Measurements from ENCODE around the gene RHOV.
A peak's percentile ranks its signal among the peaks of the same experiment; 100 is the strongest.
"Not testable (repeated sequence)": the region's sequence is repeated elsewhere in the genome, so short reads cannot be mapped to it uniquely, and the experiment has no call there.

RHOV gene

GRCh38 chr15:40871749-40872617, 2.1 kb downstream of the RHOV start:
- no peak for DNase-seq

GRCh38 chr15:40870716-40871115, 3.3 kb downstream of the RHOV start:
- DNase-seq: no peak

- no peak for DNase-seq
Measured at GRCh38 chr15:40869686-40870085, 4.3 kb downstream of the RHOV start.

DNA sequence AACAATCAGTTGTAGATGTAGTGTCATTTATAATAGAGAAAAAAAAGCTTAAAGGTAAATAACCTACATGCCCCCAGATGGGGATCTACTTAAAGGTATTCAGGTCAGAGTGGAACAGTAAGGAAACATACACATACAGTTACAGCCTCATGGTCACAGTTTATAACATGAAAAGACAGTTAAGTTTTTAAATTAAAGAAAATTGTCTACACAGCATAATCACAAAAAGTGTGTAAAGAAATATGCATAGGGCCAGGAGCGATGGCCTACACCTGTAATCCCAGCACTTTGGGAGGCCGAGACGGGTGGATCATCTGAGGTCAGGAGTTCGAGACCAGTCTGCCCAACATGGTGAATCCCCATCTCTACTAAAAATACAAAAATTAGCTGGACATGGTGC, 6.8 kb downstream of the RHOV start:
- no peak for DNase-seq

- DNase-seq: no peak
Measured at GRCh38 chr15:40863660-40864270, 10.3 kb downstream of the RHOV start.

DNA sequence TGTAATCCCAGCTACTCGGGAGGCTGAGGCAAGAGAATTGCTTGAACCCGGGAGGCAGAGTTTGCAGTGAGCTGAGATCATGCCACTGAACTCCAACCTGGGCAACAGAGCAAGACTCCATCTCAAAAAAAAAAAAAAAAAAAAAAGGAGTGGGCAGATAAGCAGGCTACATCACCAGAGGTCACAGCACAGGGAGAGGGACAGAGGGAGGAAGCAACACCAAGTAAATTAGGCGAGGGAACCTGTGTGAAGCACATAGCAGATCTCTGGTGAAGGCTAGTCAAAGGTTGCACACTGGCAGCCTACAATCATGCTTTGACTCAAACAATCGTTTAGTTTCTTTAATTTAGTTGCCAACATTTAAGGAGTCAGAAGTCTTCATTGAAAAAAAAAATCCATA, 12.9 kb downstream of the RHOV start:
- not testable (repeated sequence) for DNase-seq

DNA sequence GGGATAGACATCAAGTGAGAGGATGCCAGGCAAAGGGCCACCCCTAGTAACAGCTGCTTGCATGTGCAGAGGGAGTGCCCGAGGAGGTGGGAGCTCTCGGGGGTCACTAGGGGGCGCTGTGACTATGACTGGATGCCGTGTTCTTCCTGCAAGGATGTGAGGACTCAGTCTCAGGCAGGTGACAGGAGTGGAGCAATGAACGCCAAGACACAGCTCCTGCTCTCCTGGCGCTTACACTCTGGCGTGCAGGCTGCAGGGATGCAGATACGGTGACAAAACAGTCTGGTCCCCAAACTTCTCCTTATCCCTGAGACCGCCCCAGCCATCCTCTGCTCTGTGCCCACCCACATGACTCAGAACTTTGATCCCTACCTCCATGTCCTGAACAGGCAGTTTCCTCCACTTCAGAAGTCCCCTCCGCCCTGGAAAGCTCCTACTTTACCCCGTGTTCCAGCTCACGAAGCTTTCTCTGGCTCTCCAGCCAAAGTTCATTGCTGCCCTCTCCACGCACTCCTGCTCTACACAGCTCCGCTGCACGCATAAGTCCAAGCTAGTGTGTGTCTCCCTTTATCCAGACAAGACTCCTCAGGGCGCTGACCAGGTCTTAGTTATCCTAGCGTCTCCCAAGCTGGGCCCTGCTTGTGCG, 14.7 kb downstream of the RHOV start:
- peak; percentile 64 for DNase-seq

DNA sequence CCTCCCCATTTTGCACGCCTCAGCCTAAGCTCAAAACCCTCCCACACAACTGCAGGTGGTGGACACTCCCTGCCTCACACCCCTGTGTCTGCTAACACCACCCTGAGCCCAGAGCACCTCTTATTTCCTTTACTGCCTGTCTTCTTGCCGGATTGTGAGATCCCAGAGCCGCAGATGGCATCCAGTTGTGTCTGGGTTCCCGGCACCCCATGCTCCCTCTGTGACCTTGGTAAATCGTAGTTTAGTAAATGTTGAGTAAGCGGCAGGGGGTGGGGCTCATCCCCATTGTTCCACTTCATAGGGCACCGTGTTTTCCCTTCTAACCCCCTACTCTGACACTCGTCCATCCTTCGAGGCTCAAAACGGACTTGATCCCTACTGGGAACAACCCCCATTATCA, 15.3 kb downstream of the RHOV start:
- DNase-seq: no peak

DNA sequence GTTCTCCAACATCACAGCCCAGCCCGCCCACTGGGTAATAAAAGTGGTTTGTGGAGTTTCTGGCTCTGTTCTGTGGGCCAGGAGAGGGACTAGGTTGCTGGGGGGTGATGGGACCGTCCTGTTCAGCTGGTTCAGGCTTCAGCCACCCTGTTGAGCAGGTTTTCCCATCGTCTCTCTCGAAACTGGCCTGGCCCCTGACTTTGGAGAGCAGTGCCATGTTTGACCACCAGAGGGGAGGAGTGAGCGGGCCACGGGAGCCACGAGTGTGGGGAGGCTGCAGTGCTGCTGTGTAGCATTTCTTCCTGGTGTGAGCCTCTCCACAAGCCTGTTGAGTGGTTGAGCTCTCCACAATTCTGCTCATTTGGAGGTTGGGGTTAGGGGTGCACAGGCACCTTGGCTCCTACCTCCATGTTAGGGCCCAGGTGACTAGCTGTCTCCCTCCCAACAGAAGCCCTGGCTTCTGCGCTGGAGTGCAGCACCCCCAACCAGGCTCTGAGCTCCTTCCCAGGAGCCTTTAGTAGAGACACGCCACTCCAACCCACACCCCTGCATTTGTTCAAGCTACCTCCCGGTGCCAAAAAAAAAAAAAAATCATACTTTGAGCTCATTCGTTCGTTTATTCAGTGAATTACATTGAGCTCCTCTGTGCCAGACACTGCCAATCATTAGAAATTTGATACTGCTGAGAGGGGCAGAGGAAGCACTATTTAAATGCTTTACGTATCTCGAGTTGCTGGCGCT, 16.3 kb downstream of the RHOV start:
- DNase-seq: peak; percentile 69

- DNase-seq: no peak
Measured at GRCh38 chr15:40856746-40857145, 17.3 kb downstream of the RHOV start.

- DNase-seq: no peak
Measured at GRCh38 chr15:40855706-40856234, 18.3 kb downstream of the RHOV start.

- DNase-seq: no peak
Measured at GRCh38 chr15:40854161-40854560, 19.9 kb downstream of the RHOV start.

DNA sequence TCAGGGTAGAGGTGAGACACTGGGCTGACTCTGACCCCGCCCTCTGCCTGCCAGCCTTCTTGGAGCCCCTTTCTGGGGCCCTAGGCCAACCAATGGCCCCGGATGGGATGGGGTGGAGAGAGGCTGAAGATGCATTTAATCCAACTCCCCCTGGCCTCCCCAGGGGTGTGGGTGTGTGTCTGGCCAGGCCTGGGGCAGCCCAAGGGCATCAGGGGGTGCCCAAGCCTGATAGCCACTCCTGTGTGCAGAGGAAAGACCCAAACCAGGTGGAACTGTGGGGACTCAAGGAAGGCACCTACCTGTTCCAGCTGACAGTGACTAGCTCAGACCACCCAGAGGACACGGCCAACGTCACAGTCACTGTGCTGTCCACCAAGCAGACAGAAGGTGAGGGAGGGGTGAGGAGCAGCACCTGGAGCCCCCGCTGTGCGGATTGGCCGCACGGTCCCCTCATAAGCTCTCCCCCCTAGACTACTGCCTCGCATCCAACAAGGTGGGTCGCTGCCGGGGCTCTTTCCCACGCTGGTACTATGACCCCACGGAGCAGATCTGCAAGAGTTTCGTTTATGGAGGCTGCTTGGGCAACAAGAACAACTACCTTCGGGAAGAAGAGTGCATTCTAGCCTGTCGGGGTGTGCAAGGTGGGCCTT, 20.7 kb downstream of the RHOV start:
- no peak for DNase-seq

GRCh38 chr15:40852529-40852928, 21.5 kb downstream of the RHOV start:
- DNase-seq: no peak

DNA sequence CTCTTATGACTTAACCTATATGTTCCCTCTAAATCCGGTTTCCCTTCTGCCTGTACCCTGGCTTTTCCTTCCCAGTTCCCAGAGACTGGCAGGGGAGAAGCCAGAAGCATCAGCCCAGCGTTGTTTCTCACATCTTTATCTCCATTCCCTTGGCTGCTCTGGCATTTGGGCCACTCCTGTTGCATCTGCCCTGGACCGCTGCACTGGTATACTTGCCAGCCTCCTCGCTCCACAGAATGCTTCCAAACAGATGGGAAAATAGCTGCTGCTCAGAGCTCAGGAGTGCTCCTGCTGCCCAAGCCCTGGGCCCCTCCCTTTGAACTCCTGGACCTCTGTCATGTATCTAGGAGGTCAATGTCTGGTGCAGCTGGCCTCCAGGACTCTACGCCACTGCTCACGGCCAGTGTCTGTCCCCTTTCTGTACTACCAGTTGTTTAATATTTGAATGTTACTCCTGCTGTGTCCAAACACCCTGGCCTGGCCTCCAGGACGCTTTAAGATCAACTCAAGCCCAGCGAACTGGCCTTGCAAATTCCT, 23.4 kb downstream of the RHOV start:
- no peak for DNase-seq

DNA sequence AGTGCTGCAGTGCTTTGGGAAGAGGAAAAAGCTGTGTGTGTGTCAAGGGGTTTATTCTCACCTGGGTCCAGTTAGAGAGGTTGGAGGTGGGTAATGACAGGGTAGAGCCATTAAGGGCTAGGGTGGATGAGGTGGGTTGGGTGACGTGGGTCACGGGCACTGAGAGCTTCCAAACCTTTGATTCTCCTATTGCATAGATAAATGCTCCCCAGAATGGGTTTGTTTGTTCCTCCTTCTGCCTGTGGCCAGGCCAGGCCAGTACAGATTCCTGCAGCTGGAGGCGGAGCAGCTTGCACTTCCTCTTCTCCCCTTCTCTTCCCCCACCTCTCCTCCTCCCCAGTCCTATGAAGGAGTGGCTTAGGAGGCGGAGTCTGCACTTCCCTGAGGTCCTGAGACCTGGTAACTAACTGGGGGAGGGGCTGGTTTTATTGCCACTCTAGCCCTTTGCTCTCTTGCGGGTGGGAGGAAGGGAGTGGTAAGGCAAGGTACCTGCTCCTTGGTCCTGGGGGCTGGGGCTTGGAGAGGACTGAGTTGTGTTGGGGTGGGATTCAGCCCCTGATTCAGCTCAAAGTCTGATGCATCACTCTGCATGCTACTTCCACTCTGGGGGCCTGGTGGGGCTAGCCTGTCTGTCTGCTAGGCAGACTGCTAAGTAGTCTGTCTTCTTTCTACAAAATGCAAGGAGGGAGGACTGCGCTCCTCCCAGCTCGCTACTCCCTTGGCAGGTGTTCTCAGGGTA, 26.6 kb downstream of the RHOV start:
- DNase-seq: no peak

GRCh38 chr15:40846841-40847222, 27.2 kb downstream of the RHOV start:
- no peak for DNase-seq

DNA sequence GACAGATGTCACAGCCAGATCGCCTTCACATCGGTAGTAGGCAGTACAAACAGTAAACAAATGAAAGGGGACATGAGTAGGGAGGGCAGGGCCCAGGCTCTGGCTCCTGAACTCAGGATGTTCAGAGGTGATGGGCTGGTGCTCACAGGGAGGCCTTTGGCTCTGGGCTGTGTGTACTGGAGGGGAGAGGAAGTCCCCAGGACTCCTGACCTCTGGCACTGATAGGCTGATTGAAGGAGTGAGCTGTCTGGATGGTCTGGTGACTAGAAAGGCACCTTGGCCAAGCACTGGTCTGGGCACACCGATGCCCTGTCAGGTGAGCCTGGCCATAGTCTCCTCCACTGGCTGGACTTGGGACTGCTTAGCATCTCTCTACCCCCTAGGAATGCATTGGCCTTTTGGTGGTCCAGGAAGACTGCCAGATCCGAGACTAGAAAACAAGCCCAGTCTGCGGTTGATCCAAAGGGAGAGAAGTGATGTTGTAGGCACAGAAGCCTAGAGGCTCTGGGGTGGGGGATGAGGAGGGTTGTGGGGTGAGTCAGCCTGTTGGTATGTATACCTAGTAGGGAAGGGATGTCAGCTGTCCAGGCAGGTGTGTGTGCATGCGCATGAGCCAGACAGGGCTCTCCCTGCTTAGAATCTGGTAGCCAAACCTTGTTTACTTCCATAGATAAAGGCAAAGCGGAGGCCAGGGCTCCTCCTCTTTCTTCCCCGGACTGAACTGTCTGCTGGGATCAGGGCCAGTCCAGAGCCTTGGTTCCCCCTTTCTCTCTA, 28.3 kb downstream of the RHOV start:
- no peak for DNase-seq

DNA sequence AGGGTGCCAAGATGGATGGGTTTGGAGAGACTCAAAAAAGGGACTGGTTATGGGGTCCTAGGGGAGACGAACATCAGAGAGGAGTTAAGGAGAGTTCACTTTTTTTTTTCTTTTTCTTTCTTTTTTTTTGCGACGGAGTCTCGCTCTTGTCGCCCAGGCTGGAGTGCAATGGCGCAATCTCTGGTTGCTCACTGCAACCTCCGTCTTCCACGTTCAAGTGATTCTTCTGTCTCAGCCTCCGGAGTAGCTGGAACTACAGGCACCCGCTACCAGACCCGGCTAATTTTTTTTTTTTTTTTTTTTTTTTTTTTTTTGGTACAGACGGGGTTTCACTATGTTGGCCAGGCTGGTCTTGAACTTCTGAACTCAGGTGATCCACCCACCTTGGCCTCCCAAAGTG, 29.0 kb downstream of the RHOV start:
- no peak for DNase-seq

DNA sequence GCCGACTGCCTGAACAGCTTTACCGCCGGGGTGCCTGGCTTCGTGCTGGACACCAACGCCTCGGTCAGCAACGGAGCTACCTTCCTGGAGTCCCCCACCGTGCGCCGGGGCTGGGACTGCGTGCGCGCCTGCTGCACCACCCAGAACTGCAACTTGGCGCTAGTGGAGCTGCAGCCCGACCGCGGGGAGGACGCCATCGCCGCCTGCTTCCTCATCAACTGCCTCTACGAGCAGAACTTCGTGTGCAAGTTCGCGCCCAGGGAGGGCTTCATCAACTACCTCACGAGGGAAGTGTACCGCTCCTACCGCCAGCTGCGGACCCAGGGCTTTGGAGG, 29.4 kb downstream of the RHOV start:
- DNase-seq: peak; percentile 16

Measured in activated effector memory CD4-positive, alpha-beta T cell treated with Interleukin-2 at 50 U/mL for 16 hours (primary cell).